ENCODE results near the gene TK1. TPM values are rescaled to one million over a fixed set of nuclear protein-coding genes. Genes with fewer than 3 reads are reported as not detected.
A peak's percentile ranks its signal among the peaks of the same experiment; 100 is the strongest.

Gene TK1
- total and polyA plus RNA-seq, 2 donors (not counting 1 experiment from before 2014, with no cell fraction given) = 2.2 to 3.8 TPM

GRCh38 chr17:78182504-78182903 is 4.3 kb downstream of the TK1 start:
- no peak overlapping the region for H3K27ac ChIP-seq (ENCODE audit: low read length in 2 of 2)
- no peak for TF ChIP-seq EZH2 (IDR thresholded peaks at IDR 0.05; ENCODE audit: borderline replicate concordance, insufficient read depth, low read depth, low read length, poor library complexity, severe bottlenecking)
- TF ChIP-seq, protein P1, sequence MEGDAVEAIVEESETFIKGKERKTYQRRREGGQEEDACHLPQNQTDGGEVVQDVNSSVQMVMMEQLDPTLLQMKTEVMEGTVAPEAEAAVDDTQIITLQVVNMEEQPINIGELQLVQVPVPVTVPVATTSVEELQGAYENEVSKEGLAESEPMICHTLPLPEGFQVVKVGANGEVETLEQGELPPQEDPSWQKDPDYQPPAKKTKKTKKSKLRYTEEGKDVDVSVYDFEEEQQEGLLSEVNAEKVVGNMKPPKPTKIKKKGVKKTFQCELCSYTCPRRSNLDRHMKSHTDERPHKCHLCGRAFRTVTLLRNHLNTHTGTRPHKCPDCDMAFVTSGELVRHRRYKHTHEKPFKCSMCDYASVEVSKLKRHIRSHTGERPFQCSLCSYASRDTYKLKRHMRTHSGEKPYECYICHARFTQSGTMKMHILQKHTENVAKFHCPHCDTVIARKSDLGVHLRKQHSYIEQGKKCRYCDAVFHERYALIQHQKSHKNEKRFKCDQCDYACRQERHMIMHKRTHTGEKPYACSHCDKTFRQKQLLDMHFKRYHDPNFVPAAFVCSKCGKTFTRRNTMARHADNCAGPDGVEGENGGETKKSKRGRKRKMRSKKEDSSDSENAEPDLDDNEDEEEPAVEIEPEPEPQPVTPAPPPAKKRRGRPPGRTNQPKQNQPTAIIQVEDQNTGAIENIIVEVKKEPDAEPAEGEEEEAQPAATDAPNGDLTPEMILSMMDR (IDR thresholded peaks at IDR 0.05) = no peak
- Mint-ChIP-seq H3K4me1 (peaks cover 29% of the 10 kb centered on the region), H3K27me3 (no peaks in the 10 kb centered on the region), H3K27ac (no peak overlapping the region), H3K4me3 (no peak overlapping the region), H3K9me3 (ENCODE audit: insufficient read depth) (no peaks in the 10 kb centered on the region)
- CTCF ChIA-PET = interaction anchor here (13.0 to 19.2 kb wide), 2 partner anchors 44 to 71 kb away, joined by 142 to 357 read pairs; no protein-coding TSS in a partner anchor
- intact Hi-C loops (cut with micrococcal nuclease) = no loop called here
- H3K79me2 ChIP-seq (ENCODE audit: control insufficient read depth, insufficient read depth, low read length) = peaks cover 4% of the 10 kb centered on the region
- no peak for ATAC-seq (ENCODE audit: low read depth)
- no peaks in the 10 kb centered on the region for H3K36me3 ChIP-seq (replicated peaks in 1 of 2; ENCODE audit: control extremely low read depth in 1 of 2, control insufficient read depth in 1 of 2, extremely low read depth in 1 of 2, insufficient read depth in 2 of 2, low read length in 1 of 2)
- 97% methylated on average over 9 of the region's 13 CpGs for WGBS (ENCODE audit: insufficient coverage)
- H3K27me3 ChIP-seq (replicated peaks in 1 of 4; ENCODE audit: control extremely low read depth in 1 of 4, control insufficient read depth in 3 of 4, insufficient read depth in 4 of 4, low read length in 3 of 4) = no peaks in the 10 kb centered on the region
- POLR2A ChIA-PET = interaction anchor here (0.7 to 19.6 kb wide), 2 partner anchors 28 to 48 kb away, joined by 5 to 432 read pairs; partner anchors contain the start of genes TMC6 and TMC8
- H2AFZ ChIP-seq (ENCODE audit: insufficient read depth, low read depth, low read length, poor library complexity, severe bottlenecking) = no peak overlapping the region
- no peak overlapping the region for H3K4me2 ChIP-seq (replicated peaks; ENCODE audit: low read depth, low read length, poor library complexity, severe bottlenecking)
- no peak for DNase-seq
- H3K4me3 ChIP-seq (ENCODE audit: control extremely low read depth in 1 of 5, extremely low read depth in 1 of 5, insufficient read depth in 1 of 5, low read depth in 2 of 5, low read length in 4 of 5) = no peak overlapping the region
- H3K9me3 ChIP-seq (ENCODE audit: control extremely low read depth in 1 of 3, control insufficient read depth in 2 of 3, insufficient read depth in 1 of 3, low read length in 2 of 3) = no peaks in the 10 kb centered on the region
- H4K20me1 ChIP-seq (ENCODE audit: control insufficient read depth, insufficient read depth, low read length, poor library complexity, severe bottlenecking) = no peaks in the 10 kb centered on the region
- no peak overlapping the region for H3K9ac ChIP-seq (ENCODE audit: low read length)
- H3K4me1 ChIP-seq (ENCODE audit: control insufficient read depth in 2 of 2, insufficient read depth in 2 of 2, low read length in 2 of 2) = peaks cover 13 to 20% of the 10 kb centered on the region in 2 donors

GRCh38 chr17:78180508-78180907 is 6.3 kb downstream of the TK1 start:
- ATAC-seq (ENCODE audit: low read depth) (no peak), DNase-seq (no peak)
- H3K9me3 Mint-ChIP-seq (ENCODE audit: insufficient read depth) = no peaks in the 10 kb centered on the region
- TF ChIP-seq, protein P1 (IDR thresholded peaks at IDR 0.05) = no peak
- no peak for TF ChIP-seq EZH2 (IDR thresholded peaks at IDR 0.05; ENCODE audit: borderline replicate concordance, insufficient read depth, low read depth, low read length, poor library complexity, severe bottlenecking)
- Histone ChIP-seq H3K9ac (ENCODE audit: low read length) (no peak overlapping the region), H2AFZ (ENCODE audit: insufficient read depth, low read depth, low read length, poor library complexity, severe bottlenecking) (no peak overlapping the region), H3K4me2 (replicated peaks; ENCODE audit: low read depth, low read length, poor library complexity, severe bottlenecking) (peak overlapping the region; percentile 36), H4K20me1 (ENCODE audit: control insufficient read depth, insufficient read depth, low read length, poor library complexity, severe bottlenecking) (no peaks in the 10 kb centered on the region), H3K79me2 (ENCODE audit: control insufficient read depth, insufficient read depth, low read length) (peaks cover 13% of the 10 kb centered on the region), H3K36me3 (replicated peaks in 1 of 2; ENCODE audit: control extremely low read depth in 1 of 2, control insufficient read depth in 1 of 2, extremely low read depth in 1 of 2, insufficient read depth in 2 of 2, low read length in 1 of 2) (peaks cover 0 to 7% of the 10 kb centered on the region in 2 experiments), H3K9me3 (ENCODE audit: control extremely low read depth in 1 of 3, control insufficient read depth in 2 of 3, insufficient read depth in 1 of 3, low read length in 2 of 3) (no peaks in the 10 kb centered on the region), H3K27me3 (replicated peaks in 1 of 4; ENCODE audit: control extremely low read depth in 1 of 4, control insufficient read depth in 3 of 4, insufficient read depth in 4 of 4, low read length in 3 of 4) (no peaks in the 10 kb centered on the region), H3K4me3 (ENCODE audit: control extremely low read depth in 1 of 5, extremely low read depth in 1 of 5, insufficient read depth in 1 of 5, low read depth in 2 of 5, low read length in 4 of 5) (no peak overlapping the region), H3K27ac (ENCODE audit: low read length in 2 of 2) (peak overlapping the region in 1 of 2 donors; percentile 11), H3K4me1 (ENCODE audit: control insufficient read depth in 2 of 2, insufficient read depth in 2 of 2, low read length in 2 of 2) (peaks cover 28% of the 10 kb centered on the region in 2 donors)
- ChIA-PET POLR2A (interaction anchor here (0.6 to 19.6 kb wide), 3 partner anchors 13 to 65 kb away, joined by 4 to 432 read pairs (median 11); partner anchors contain the start of genes TMC6 and TMC8), CTCF (interaction anchor here (0.9 to 19.2 kb wide), 4 partner anchors 42 to 242 kb away, joined by 3 to 357 read pairs (median 73); no protein-coding TSS in a partner anchor)
- peaks cover 39% of the 10 kb centered on the region for H3K4me1 Mint-ChIP-seq
- intact Hi-C loops (cut with micrococcal nuclease) = no loop called here
- WGBS (ENCODE audit: insufficient coverage) = 100% methylated on average over 1 of the region's 2 CpGs
- no peaks in the 10 kb centered on the region for H3K27me3 Mint-ChIP-seq
- peak overlapping the region; percentile 62 for H3K27ac Mint-ChIP-seq
- H3K4me3 Mint-ChIP-seq = peak overlapping the region; percentile 29
